Measurements from ENCODE around the gene SMARCA2.

The SMARCA2 gene

GRCh38 chr9:2055203-2055658, 40.1 kb downstream of the SMARCA2 start:
- no peak overlapping the region for H3K27ac ChIP-seq (ENCODE audit: insufficient read depth, low read depth, low read length, poor library complexity, severe bottlenecking)
- no peaks in the 10 kb centered on the region for H3K36me3 ChIP-seq (ENCODE audit: control insufficient read depth, insufficient read depth, low read length)
- H3K9me3 ChIP-seq (ENCODE audit: control insufficient read depth, low read length), result no peaks in the 10 kb centered on the region
- H3K4me1 ChIP-seq (ENCODE audit: control insufficient read depth, insufficient read depth, low read length), result no peaks in the 10 kb centered on the region
- peaks cover 5% of the 10 kb centered on the region for H3K27me3 ChIP-seq (ENCODE audit: control insufficient read depth, insufficient read depth, low read length, poor library complexity, severe bottlenecking)
- H3K4me3 ChIP-seq (ENCODE audit: insufficient read depth, low read depth, low read length), result no peak overlapping the region
- 90 to 91% methylated on average over 5 to 6 of the region's 6 CpGs for WGBS, 2 experiments

- Histone ChIP-seq H3K27me3 (ENCODE audit: control insufficient read depth, insufficient read depth, low read length, poor library complexity, severe bottlenecking) (no peaks in the 10 kb centered on the region), H3K36me3 (ENCODE audit: control insufficient read depth, insufficient read depth, low read length) (no peaks in the 10 kb centered on the region), H3K4me3 (ENCODE audit: insufficient read depth, low read depth, low read length) (no peak overlapping the region), H3K9me3 (ENCODE audit: control insufficient read depth, low read length) (no peaks in the 10 kb centered on the region), H3K27ac (ENCODE audit: insufficient read depth, low read depth, low read length, poor library complexity, severe bottlenecking) (no peak overlapping the region), H3K4me1 (ENCODE audit: control insufficient read depth, insufficient read depth, low read length) (no peaks in the 10 kb centered on the region)
- WGBS, 2 experiments, result 86 to 94% methylated on average over 4 to 5 of the region's 5 CpGs
Observed at GRCh38 chr9:2059274-2059929, 44.3 kb downstream of the SMARCA2 start.

- Histone ChIP-seq H3K4me3 (ENCODE audit: insufficient read depth, low read depth, low read length) (no peak overlapping the region), H3K4me1 (ENCODE audit: control insufficient read depth, insufficient read depth, low read length) (no peaks in the 10 kb centered on the region), H3K36me3 (ENCODE audit: control insufficient read depth, insufficient read depth, low read length) (no peaks in the 10 kb centered on the region), H3K27me3 (ENCODE audit: control insufficient read depth, insufficient read depth, low read length, poor library complexity, severe bottlenecking) (no peaks in the 10 kb centered on the region), H3K9me3 (ENCODE audit: control insufficient read depth, low read length) (no peaks in the 10 kb centered on the region), H3K27ac (ENCODE audit: insufficient read depth, low read depth, low read length, poor library complexity, severe bottlenecking) (no peak overlapping the region)
- 93 to 94% methylated on average over 4 of the region's 4 CpGs for WGBS, 2 experiments
Observed at GRCh38 chr9:2060424-2060823, 45.3 kb downstream of the SMARCA2 start.

GRCh38 chr9:2065704-2066103, 50.6 kb downstream of the SMARCA2 start:
- Histone ChIP-seq H3K36me3 (ENCODE audit: control insufficient read depth, insufficient read depth, low read length) (no peaks in the 10 kb centered on the region), H3K4me3 (ENCODE audit: insufficient read depth, low read depth, low read length) (no peak overlapping the region), H3K4me1 (ENCODE audit: control insufficient read depth, insufficient read depth, low read length) (no peaks in the 10 kb centered on the region), H3K27me3 (ENCODE audit: control insufficient read depth, insufficient read depth, low read length, poor library complexity, severe bottlenecking) (no peaks in the 10 kb centered on the region), H3K9me3 (ENCODE audit: control insufficient read depth, low read length) (no peaks in the 10 kb centered on the region), H3K27ac (ENCODE audit: insufficient read depth, low read depth, low read length, poor library complexity, severe bottlenecking) (no peak overlapping the region)
- WGBS, 2 experiments, result 90 to 100% methylated on average over 3 of the region's 3 CpGs

GRCh38 chr9:2066312-2067273, 51.4 kb downstream of the SMARCA2 start:
- Histone ChIP-seq H3K36me3 (ENCODE audit: control insufficient read depth, insufficient read depth, low read length) (no peaks in the 10 kb centered on the region), H3K27me3 (ENCODE audit: control insufficient read depth, insufficient read depth, low read length, poor library complexity, severe bottlenecking) (no peaks in the 10 kb centered on the region), H3K9me3 (ENCODE audit: control insufficient read depth, low read length) (no peaks in the 10 kb centered on the region), H3K4me3 (ENCODE audit: insufficient read depth, low read depth, low read length) (no peak overlapping the region), H3K27ac (ENCODE audit: insufficient read depth, low read depth, low read length, poor library complexity, severe bottlenecking) (no peak overlapping the region), H3K4me1 (ENCODE audit: control insufficient read depth, insufficient read depth, low read length) (no peaks in the 10 kb centered on the region)
- WGBS, 2 experiments, result 72 to 79% methylated on average over 7 to 8 of the region's 8 CpGs

- H3K27me3 ChIP-seq (ENCODE audit: control insufficient read depth, insufficient read depth, low read length, poor library complexity, severe bottlenecking), result no peaks in the 10 kb centered on the region
- no peak overlapping the region for H3K27ac ChIP-seq (ENCODE audit: insufficient read depth, low read depth, low read length, poor library complexity, severe bottlenecking)
- H3K9me3 ChIP-seq (ENCODE audit: control insufficient read depth, low read length), result no peaks in the 10 kb centered on the region
- WGBS, 2 experiments, result 92% methylated on average over 8 of the region's 8 CpGs
- no peaks in the 10 kb centered on the region for H3K4me1 ChIP-seq (ENCODE audit: control insufficient read depth, insufficient read depth, low read length)
- H3K36me3 ChIP-seq (ENCODE audit: control insufficient read depth, insufficient read depth, low read length), result no peaks in the 10 kb centered on the region
- H3K4me3 ChIP-seq (ENCODE audit: insufficient read depth, low read depth, low read length), result no peak overlapping the region
Observed at GRCh38 chr9:2072752-2073405, 57.7 kb downstream of the SMARCA2 start.

GRCh38 chr9:2082772-2083171, 67.6 kb downstream of the SMARCA2 start:
- Histone ChIP-seq H3K4me1 (ENCODE audit: control insufficient read depth, insufficient read depth, low read length) (no peaks in the 10 kb centered on the region), H3K36me3 (ENCODE audit: control insufficient read depth, insufficient read depth, low read length) (no peaks in the 10 kb centered on the region), H3K27me3 (ENCODE audit: control insufficient read depth, insufficient read depth, low read length, poor library complexity, severe bottlenecking) (no peaks in the 10 kb centered on the region), H3K27ac (ENCODE audit: insufficient read depth, low read depth, low read length, poor library complexity, severe bottlenecking) (no peak overlapping the region), H3K9me3 (ENCODE audit: control insufficient read depth, low read length) (no peaks in the 10 kb centered on the region), H3K4me3 (ENCODE audit: insufficient read depth, low read depth, low read length) (no peak overlapping the region)
- WGBS, 2 experiments, result 86 to 100% methylated on average over 1 of the region's 2 CpGs

GRCh38 chr9:2083479-2083878, 68.3 kb downstream of the SMARCA2 start:
- Histone ChIP-seq H3K9me3 (ENCODE audit: control insufficient read depth, low read length) (no peaks in the 10 kb centered on the region), H3K4me1 (ENCODE audit: control insufficient read depth, insufficient read depth, low read length) (no peaks in the 10 kb centered on the region), H3K4me3 (ENCODE audit: insufficient read depth, low read depth, low read length) (no peak overlapping the region), H3K27ac (ENCODE audit: insufficient read depth, low read depth, low read length, poor library complexity, severe bottlenecking) (no peak overlapping the region), H3K27me3 (ENCODE audit: control insufficient read depth, insufficient read depth, low read length, poor library complexity, severe bottlenecking) (no peaks in the 10 kb centered on the region), H3K36me3 (ENCODE audit: control insufficient read depth, insufficient read depth, low read length) (no peaks in the 10 kb centered on the region)
- WGBS, 2 experiments, result 89 to 97% methylated on average over 5 of the region's 6 CpGs

GRCh38 chr9:2085716-2086115, 70.6 kb downstream of the SMARCA2 start:
- WGBS, 2 experiments, result 93 to 96% methylated on average over 6 of the region's 6 CpGs
- H3K36me3 ChIP-seq (ENCODE audit: control insufficient read depth, insufficient read depth, low read length), result no peaks in the 10 kb centered on the region
- no peaks in the 10 kb centered on the region for H3K4me1 ChIP-seq (ENCODE audit: control insufficient read depth, insufficient read depth, low read length)

GRCh38 chr9:2086116-2086515, 71.0 kb downstream of the SMARCA2 start:
- H3K27me3 ChIP-seq (ENCODE audit: control insufficient read depth, insufficient read depth, low read length, poor library complexity, severe bottlenecking), result no peaks in the 10 kb centered on the region
- H3K36me3 ChIP-seq (ENCODE audit: control insufficient read depth, insufficient read depth, low read length), result no peaks in the 10 kb centered on the region
- H3K27ac ChIP-seq (ENCODE audit: insufficient read depth, low read depth, low read length, poor library complexity, severe bottlenecking), result no peak overlapping the region
- no peaks in the 10 kb centered on the region for H3K9me3 ChIP-seq (ENCODE audit: control insufficient read depth, low read length)
- no peaks in the 10 kb centered on the region for H3K4me1 ChIP-seq (ENCODE audit: control insufficient read depth, insufficient read depth, low read length)
- WGBS, 2 experiments, result 95 to 96% methylated on average over 4 to 5 of the region's 5 CpGs
- no peak overlapping the region for H3K4me3 ChIP-seq (ENCODE audit: insufficient read depth, low read depth, low read length)

More at GRCh38 chr9:2085716-2086115, 70.6 kb downstream of the SMARCA2 start:
- Histone ChIP-seq H3K4me3 (ENCODE audit: insufficient read depth, low read depth, low read length) (no peak overlapping the region), H3K27ac (ENCODE audit: insufficient read depth, low read depth, low read length, poor library complexity, severe bottlenecking) (no peak overlapping the region), H3K27me3 (ENCODE audit: control insufficient read depth, insufficient read depth, low read length, poor library complexity, severe bottlenecking) (no peaks in the 10 kb centered on the region), H3K9me3 (ENCODE audit: control insufficient read depth, low read length) (no peaks in the 10 kb centered on the region)

All from ectodermal cell (in vitro differentiated cells).